DOHH2 (cell line): ENCODE results near the gene PRMT3.

Experiments used
- H3F3A ChIP-seq: fragments of 200-600 bp; sonication (generic), shearing (Covaris generic); 2 replicates; pipeline ENCODE4 v1.6.0; 2016; ENCODE audit warnings: antibody characterized with exemption, mild to moderate bottlenecking; ENCODE audit not compliant: control insufficient read depth, insufficient read depth
- H3K27ac ChIP-seq: fragments of 200-600 bp; sonication (generic); 2 replicates; pipeline ENCODE4 v1.5.1; 2014; ENCODE audit warnings: low read depth, mild to moderate bottlenecking, low read length, moderate library complexity
- H3K27me3 ChIP-seq: fragments of 200-600 bp; sonication (generic); 2 replicates; pipeline ENCODE4 v1.6.1; 2014; ENCODE audit warnings: mild to moderate bottlenecking, low read length, mixed read lengths; ENCODE audit not compliant: control insufficient read depth
- H3K36me3 ChIP-seq: fragments of 200-600 bp; sonication (generic); 2 replicates; pipeline ENCODE4 v1.6.1; 2014; ENCODE audit warnings: mild to moderate bottlenecking, low read length, moderate library complexity, mixed read lengths; ENCODE audit not compliant: control insufficient read depth
- H3K4me1 ChIP-seq: fragments of 200-600 bp; sonication (generic); 2 replicates; pipeline ENCODE4 v1.6.1; 2014; ENCODE audit warnings: mild to moderate bottlenecking, low read length, mixed read lengths; ENCODE audit not compliant: control insufficient read depth
- H3K4me2 ChIP-seq: fragments of 200-600 bp; sonication (generic); 2 replicates; pipeline ENCODE4 v1.6.0; 2014; ENCODE audit warnings: mild to moderate bottlenecking, low read length, moderate library complexity
- H3K4me3 ChIP-seq: fragments of 200-600 bp; sonication (generic); 2 replicates; pipeline ENCODE4 v1.5.1; 2014; ENCODE audit warnings: mild to moderate bottlenecking, low read length, mixed read lengths
- H3K79me2 ChIP-seq: fragments of 200-600 bp; sonication (generic); 2 replicates; pipeline ENCODE4 v1.6.1; 2014; ENCODE audit warnings: mild to moderate bottlenecking, low read length, mixed read lengths; ENCODE audit not compliant: control insufficient read depth
- H3K9me2 ChIP-seq: fragments of 200-600 bp; sonication (generic); replicated peaks from 2 replicates; pipeline ENCODE4 v1.6.1; 2014; ENCODE audit warnings: mild to moderate bottlenecking, low read length, mixed read lengths; ENCODE audit not compliant: control insufficient read depth
- H3K9me3 ChIP-seq: fragments of 200-600 bp; sonication (generic); 2 replicates; pipeline ENCODE4 v1.6.1; 2014; ENCODE audit warnings: antibody characterized with exemption, low read length, mixed read lengths; ENCODE audit not compliant: control insufficient read depth, insufficient read depth
- H4K20me1 ChIP-seq: fragments of 200-600 bp; sonication (generic); 2 replicates; pipeline ENCODE4 v1.6.0; 2014; ENCODE audit warnings: low read depth, mild to moderate bottlenecking, antibody characterized with exemption, low read length, moderate library complexity; ENCODE audit not compliant: control insufficient read depth, insufficient read depth
- EZH2phosphoT487 ChIP-seq: fragments of 200-600 bp; sonication (generic); IDR thresholded peaks from 2 replicates; pipeline ENCODE4 v1.6.1; 2017; ENCODE audit warnings: borderline replicate concordance, mild to moderate bottlenecking, antibody characterized with exemption, low read length, moderate library complexity, mixed read lengths
- TF ChIP-seq, protein P1 (sequence below): fragments of 200-600 bp; sonication (generic); IDR thresholded peaks from one replicate; pipeline ENCODE4 v1.5.1; 2014; ENCODE audit warnings: antibody characterized with exemption, mild to moderate bottlenecking, low read depth, low read length; ENCODE audit not compliant: poor library complexity, severe bottlenecking

PRMT3 gene

DNA sequence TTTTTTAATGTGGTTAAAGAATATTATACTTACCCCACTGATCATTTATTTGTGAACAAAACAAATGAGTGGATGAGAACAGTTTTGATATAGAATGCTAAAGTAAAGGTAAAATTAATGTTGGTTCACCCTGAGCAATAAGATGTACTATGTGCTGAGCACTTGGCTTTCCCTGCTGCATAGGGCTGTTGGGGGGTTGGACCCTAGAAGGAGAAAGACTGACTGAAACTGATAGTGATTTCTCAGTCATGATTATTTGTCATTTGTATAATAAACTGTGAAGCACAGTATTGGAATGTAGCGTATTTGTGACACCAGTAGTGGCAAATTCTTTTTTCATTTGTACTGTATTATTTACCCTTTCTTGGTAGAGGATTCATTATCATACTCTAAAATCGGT, 63.3 kb downstream of the PRMT3 start:
- TF ChIP-seq, protein P1, sequence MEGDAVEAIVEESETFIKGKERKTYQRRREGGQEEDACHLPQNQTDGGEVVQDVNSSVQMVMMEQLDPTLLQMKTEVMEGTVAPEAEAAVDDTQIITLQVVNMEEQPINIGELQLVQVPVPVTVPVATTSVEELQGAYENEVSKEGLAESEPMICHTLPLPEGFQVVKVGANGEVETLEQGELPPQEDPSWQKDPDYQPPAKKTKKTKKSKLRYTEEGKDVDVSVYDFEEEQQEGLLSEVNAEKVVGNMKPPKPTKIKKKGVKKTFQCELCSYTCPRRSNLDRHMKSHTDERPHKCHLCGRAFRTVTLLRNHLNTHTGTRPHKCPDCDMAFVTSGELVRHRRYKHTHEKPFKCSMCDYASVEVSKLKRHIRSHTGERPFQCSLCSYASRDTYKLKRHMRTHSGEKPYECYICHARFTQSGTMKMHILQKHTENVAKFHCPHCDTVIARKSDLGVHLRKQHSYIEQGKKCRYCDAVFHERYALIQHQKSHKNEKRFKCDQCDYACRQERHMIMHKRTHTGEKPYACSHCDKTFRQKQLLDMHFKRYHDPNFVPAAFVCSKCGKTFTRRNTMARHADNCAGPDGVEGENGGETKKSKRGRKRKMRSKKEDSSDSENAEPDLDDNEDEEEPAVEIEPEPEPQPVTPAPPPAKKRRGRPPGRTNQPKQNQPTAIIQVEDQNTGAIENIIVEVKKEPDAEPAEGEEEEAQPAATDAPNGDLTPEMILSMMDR: no peak
- no peak for TF ChIP-seq EZH2phosphoT487
- Histone ChIP-seq H3K79me2 (no peaks in the 10 kb centered on the region), H3K4me2 (no peak overlapping the region), H3K27ac (no peak overlapping the region), H3K9me2 (no peaks in the 10 kb centered on the region), H3K36me3 (peaks cover 60% of the 10 kb centered on the region), H3K4me3 (no peak overlapping the region), H3F3A (no peaks in the 10 kb centered on the region; the same call in 1 of the 2 replicates), H3K4me1 (no peaks in the 10 kb centered on the region), H3K27me3 (no peaks in the 10 kb centered on the region), H3K9me3 (no peaks in the 10 kb centered on the region), H4K20me1 (no peaks in the 10 kb centered on the region)

DNA sequence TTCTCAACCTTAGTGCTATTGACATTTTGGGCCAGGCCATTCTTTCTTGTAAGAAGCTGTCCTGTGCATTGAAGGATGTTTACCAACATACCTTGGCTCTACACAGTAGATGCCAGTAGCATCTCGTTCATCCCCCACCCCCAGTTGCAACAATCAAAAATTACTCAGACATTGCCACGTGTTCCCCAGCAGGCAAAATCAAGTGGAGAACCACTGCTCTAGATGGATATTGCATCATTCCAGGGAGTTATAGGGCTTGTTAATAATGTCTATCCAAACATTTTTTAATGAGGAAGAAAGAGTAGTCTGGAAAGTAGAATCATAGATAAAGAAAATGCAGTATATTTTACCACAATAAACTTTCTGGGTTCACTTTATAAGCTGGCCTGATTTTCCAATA, 64.1 kb downstream of the PRMT3 start:
- no peak overlapping the region for H3K27ac ChIP-seq
- TF ChIP-seq, protein P1: no peak
- TF ChIP-seq EZH2phosphoT487: no peak
- no peaks in the 10 kb centered on the region for H3K27me3 ChIP-seq
- no peaks in the 10 kb centered on the region for H3K79me2 ChIP-seq
- H3K4me3 ChIP-seq: no peak overlapping the region
- H3K4me2 ChIP-seq: no peak overlapping the region
- H4K20me1 ChIP-seq: no peaks in the 10 kb centered on the region
- H3K9me2 ChIP-seq: no peaks in the 10 kb centered on the region
- peaks cover 7% of the 10 kb centered on the region; the same call in 1 of the 2 replicates for H3F3A ChIP-seq
- H3K4me1 ChIP-seq: no peaks in the 10 kb centered on the region
- H3K9me3 ChIP-seq: no peaks in the 10 kb centered on the region
- H3K36me3 ChIP-seq: peaks cover 62% of the 10 kb centered on the region

DNA sequence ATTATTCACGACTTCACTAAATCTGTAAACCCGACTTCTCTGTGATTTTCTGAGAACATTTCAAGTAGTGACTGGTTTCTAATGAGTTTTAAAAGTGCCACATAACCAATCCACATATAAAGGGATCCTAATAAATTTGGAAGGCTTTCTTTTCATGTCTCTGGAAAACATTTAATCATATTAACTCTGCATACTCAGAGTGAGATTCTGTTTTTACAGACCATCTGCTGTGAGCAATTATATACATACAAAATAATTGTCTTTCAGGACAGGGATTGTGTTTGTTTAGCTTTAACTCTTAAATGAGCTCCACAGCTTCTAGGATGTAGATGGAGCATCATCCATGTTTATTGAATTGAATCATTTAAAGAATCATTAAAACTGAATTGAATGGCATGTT, 65.1 kb downstream of the PRMT3 start:
- Histone ChIP-seq H3K79me2 (no peaks in the 10 kb centered on the region), H3K9me2 (no peaks in the 10 kb centered on the region), H3K4me3 (no peak overlapping the region), H3K4me2 (no peak overlapping the region), H3F3A (peaks cover 7% of the 10 kb centered on the region; the same call in 1 of the 2 replicates), H3K27ac (no peak overlapping the region), H3K4me1 (no peaks in the 10 kb centered on the region), H4K20me1 (no peaks in the 10 kb centered on the region), H3K36me3 (peaks cover 58% of the 10 kb centered on the region), H3K9me3 (no peaks in the 10 kb centered on the region), H3K27me3 (no peaks in the 10 kb centered on the region)
- TF ChIP-seq EZH2phosphoT487: no peak
- TF ChIP-seq, protein P1: no peak
